ENCODE measurements around the gene CTTN.

- TF ChIP-seq, protein P1, sequence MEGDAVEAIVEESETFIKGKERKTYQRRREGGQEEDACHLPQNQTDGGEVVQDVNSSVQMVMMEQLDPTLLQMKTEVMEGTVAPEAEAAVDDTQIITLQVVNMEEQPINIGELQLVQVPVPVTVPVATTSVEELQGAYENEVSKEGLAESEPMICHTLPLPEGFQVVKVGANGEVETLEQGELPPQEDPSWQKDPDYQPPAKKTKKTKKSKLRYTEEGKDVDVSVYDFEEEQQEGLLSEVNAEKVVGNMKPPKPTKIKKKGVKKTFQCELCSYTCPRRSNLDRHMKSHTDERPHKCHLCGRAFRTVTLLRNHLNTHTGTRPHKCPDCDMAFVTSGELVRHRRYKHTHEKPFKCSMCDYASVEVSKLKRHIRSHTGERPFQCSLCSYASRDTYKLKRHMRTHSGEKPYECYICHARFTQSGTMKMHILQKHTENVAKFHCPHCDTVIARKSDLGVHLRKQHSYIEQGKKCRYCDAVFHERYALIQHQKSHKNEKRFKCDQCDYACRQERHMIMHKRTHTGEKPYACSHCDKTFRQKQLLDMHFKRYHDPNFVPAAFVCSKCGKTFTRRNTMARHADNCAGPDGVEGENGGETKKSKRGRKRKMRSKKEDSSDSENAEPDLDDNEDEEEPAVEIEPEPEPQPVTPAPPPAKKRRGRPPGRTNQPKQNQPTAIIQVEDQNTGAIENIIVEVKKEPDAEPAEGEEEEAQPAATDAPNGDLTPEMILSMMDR (conservative IDR thresholded peaks at IDR 0.05), result no peak
- no peak for TF ChIP-seq EZH2 (IDR thresholded peaks at IDR 0.05; ENCODE audit: low read depth)
Measured at GRCh38 chr11:70402016-70402415, 3.7 kb downstream of the CTTN start.

All from PC-9 (cell line).